Panc1 (cell line): ENCODE measurements around the gene TP53AIP1. TPM values are rescaled to one million over a fixed set of nuclear protein-coding genes. Genes with fewer than 3 reads are reported as not detected.

Source experiments
- ATAC-seq: fragments of 200-7000 bp; cut with Tn5 transposase; 2 replicates; pipeline ENCODE4 v1.9.1; 2020; ENCODE audit warnings: mild to moderate bottlenecking, moderate library complexity
- BruUV-seq: library from RNA; stranded (reverse); fragments of 400-500 nt; replicated peaks from 2 replicates; lab custom pipeline; 2021; lab: Mats Ljungman, UMichigan
- CTCF ChIA-PET: fragments of 300-600 bp; sonication (Branson Sonifier 250); formaldehyde crosslinking; loops from one replicate; lab custom pipeline; 2022; ENCODE audit warnings: antibody characterized with exemption; lab: Charles Lee
- POLR2A ChIA-PET: fragments of 300-600 bp; sonication (Branson Sonifier 250); formaldehyde crosslinking; loops from one replicate; lab custom pipeline; 2022; ENCODE audit warnings: antibody characterized with exemption; lab: Charles Lee
- DNase-seq: peaks from one replicate; pipeline ENCODE4 v3.0.0-alpha.2; 2010; ENCODE audit warnings: low read depth, low spot score
- H3K27ac ChIP-seq: 2 replicates; pipeline ENCODE4 v1.5.1; 2011; ENCODE audit warnings: mild to moderate bottlenecking, low read length, inconsistent platforms
- H3K27me3 ChIP-seq: fragments of 200-500 bp; sonication (Bioruptor generic); 2 replicates; pipeline ENCODE4 v1.6.0; 2014; ENCODE audit warnings: low read length, inconsistent platforms; ENCODE audit not compliant: control insufficient read depth, insufficient read depth
- H3K36me3 ChIP-seq: fragments of 200-500 bp; sonication (Bioruptor generic); 2 replicates; pipeline ENCODE4 v1.5.1; 2014; ENCODE audit warnings: inconsistent platforms, mild to moderate bottlenecking, low read length, moderate library complexity; ENCODE audit not compliant: control insufficient read depth, insufficient read depth
- H3K4me1 ChIP-seq: 2 replicates; pipeline ENCODE4 v1.5.1; 2011; ENCODE audit warnings: inconsistent platforms, mild to moderate bottlenecking, low read length, moderate library complexity; ENCODE audit not compliant: control insufficient read depth, insufficient read depth
- H3K4me3 ChIP-seq, 2 experiments: 2 replicates each; pipeline ENCODE4 v1.5.1; 2011 to 2012; ENCODE audit warnings: low read depth in 2 of 2, low read length in 2 of 2, mild to moderate bottlenecking in 2 of 2, inconsistent platforms in 1 of 2, moderate library complexity in 1 of 2
- H3K9me3 ChIP-seq: fragments of 200-500 bp; sonication (Bioruptor generic); 2 replicates; pipeline ENCODE4 v1.5.1; 2014; ENCODE audit warnings: low read depth, mild to moderate bottlenecking, inconsistent platforms, low read length, moderate library complexity; ENCODE audit not compliant: control insufficient read depth, insufficient read depth
- POLR2AphosphoS5 ChIP-seq: IDR thresholded peaks from 2 replicates; pipeline ENCODE4 v1.6.1; 2012; ENCODE audit warnings: mild to moderate bottlenecking, low read depth, low read length, moderate library complexity
- SIN3A ChIP-seq: IDR thresholded peaks from 2 replicates; pipeline ENCODE4 v1.6.1; 2012; ENCODE audit warnings: low read depth, mild to moderate bottlenecking, low read length, moderate library complexity, borderline replicate concordance; ENCODE audit not compliant: insufficient read depth
- TCF7L2 ChIP-seq: IDR thresholded peaks from 2 replicates; pipeline ENCODE4 v1.6.1; 2011; ENCODE audit warnings: mild to moderate bottlenecking, low read depth, low read length, inconsistent platforms
- in situ Hi-C: cut with HindIII; loops from 2 replicates; pipeline ENCODE4 v1.10.0; 2016; ENCODE audit warnings: low sequenced_read_pairs, low pct_unique_long_range_greater_than_20kb
- intact Hi-C: fragments of 100-400 bp; cut with micrococcal nuclease; formaldehyde crosslinking; loops from one replicate; pipeline ENCODE4 v1.10.0; 2022; ENCODE audit not compliant: unreplicated experiment
- total RNA-seq: library from RNA; stranded (reverse); gene quantifications from one replicate; pipeline ENCODE4 v1.2.1, GENCODE V29; 2021; ENCODE audit not compliant: unreplicated experiment
- TF ChIP-seq, protein P1 (sequence below), 2 experiments: IDR thresholded peaks; 2 replicates each; pipeline ENCODE4 v1.6.1; 2011 to 2012; ENCODE audit warnings: low read depth in 2 of 2, control low read depth in 1 of 2, low read length in 1 of 2, mild to moderate bottlenecking in 1 of 2, moderate library complexity in 1 of 2; ENCODE audit not compliant: insufficient read depth in 1 of 2
- TF ChIP-seq, protein P2 (sequence below): fragments of 450-650 bp; IDR thresholded peaks from 2 replicates; pipeline ENCODE4 v1.5.1; 2017; ENCODE audit warnings: mild to moderate bottlenecking

The TP53AIP1 gene
- total RNA-seq, 1 experiment from 2014 or later = 0.08 TPM

DNA sequence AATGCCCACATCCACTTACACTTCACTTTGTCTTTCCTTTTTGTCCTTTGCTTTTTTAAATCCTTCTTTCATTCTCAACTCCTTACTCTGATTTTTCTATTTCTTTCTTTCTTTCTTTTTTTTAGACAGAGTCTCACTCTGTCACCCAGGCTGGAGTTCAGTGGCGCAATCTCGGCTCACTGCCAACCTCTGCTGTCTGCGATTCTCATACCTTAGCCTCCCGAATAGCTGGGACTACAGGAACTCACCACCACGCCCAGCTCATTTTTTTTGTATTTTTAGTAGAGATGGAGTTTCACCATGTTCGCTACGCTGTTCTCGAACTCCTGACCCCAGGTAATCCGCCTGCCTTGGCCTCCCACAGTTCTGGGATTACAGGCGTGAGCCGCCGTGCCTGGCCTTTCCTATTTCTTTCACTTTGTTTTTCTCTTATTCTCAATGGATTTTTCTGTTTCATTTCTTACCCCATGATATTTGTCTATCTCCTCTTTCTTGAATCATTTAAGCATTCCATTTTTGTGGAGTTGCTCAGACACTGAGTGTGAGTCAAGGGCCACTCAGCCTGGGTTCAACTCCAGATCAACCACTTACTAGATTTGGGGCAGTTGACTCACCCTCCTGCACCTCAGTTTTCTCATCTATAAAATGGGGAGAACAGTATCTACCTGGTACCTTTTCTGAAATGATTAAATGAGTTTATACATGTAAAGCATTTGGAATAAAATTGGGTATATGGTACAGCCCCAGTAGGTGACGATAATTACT, 43.9 kb downstream of the TP53AIP1 start:
- ATAC-seq = no peak
- POLR2A ChIA-PET = no interaction called here

DNA sequence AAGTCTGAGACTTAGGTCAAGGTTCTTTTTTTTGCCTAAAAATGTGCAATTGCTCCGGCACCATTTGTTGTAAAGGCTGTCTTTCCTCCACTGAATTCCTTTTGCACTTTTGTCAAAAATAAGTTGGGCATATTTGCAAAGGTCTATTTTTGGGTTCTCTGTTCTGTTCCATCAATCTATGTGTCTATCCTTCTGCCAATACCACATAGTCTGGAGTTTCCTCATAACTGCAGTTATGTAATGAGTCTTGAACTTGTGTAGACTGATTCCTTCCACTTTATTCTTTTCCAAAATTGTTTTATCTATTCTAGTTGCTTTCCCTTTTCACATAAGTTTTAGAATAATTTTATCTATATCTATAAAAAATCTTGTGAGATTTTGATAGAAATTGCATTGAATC, 44.8 kb downstream of the TP53AIP1 start:
- H3K27me3 ChIP-seq = no peaks in the 10 kb centered on the region; the same call in 1 of the 2 replicates
- no TSS peak for BruUV-seq
- POLR2A ChIA-PET = no interaction called here
- H3K4me1 ChIP-seq = no peaks in the 10 kb centered on the region
- no peaks in the 10 kb centered on the region for H3K36me3 ChIP-seq
- no peak overlapping the region for H3K4me3 ChIP-seq
- no peak for TF ChIP-seq SIN3A
- TF ChIP-seq, protein P1, sequence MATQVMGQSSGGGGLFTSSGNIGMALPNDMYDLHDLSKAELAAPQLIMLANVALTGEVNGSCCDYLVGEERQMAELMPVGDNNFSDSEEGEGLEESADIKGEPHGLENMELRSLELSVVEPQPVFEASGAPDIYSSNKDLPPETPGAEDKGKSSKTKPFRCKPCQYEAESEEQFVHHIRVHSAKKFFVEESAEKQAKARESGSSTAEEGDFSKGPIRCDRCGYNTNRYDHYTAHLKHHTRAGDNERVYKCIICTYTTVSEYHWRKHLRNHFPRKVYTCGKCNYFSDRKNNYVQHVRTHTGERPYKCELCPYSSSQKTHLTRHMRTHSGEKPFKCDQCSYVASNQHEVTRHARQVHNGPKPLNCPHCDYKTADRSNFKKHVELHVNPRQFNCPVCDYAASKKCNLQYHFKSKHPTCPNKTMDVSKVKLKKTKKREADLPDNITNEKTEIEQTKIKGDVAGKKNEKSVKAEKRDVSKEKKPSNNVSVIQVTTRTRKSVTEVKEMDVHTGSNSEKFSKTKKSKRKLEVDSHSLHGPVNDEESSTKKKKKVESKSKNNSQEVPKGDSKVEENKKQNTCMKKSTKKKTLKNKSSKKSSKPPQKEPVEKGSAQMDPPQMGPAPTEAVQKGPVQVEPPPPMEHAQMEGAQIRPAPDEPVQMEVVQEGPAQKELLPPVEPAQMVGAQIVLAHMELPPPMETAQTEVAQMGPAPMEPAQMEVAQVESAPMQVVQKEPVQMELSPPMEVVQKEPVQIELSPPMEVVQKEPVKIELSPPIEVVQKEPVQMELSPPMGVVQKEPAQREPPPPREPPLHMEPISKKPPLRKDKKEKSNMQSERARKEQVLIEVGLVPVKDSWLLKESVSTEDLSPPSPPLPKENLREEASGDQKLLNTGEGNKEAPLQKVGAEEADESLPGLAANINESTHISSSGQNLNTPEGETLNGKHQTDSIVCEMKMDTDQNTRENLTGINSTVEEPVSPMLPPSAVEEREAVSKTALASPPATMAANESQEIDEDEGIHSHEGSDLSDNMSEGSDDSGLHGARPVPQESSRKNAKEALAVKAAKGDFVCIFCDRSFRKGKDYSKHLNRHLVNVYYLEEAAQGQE (IDR thresholded peaks at IDR 0.05; ENCODE audit: insufficient read depth in 1 of 2, low read depth in 2 of 2, low read length in 1 of 2) = no peak
- TF ChIP-seq, protein P2, sequence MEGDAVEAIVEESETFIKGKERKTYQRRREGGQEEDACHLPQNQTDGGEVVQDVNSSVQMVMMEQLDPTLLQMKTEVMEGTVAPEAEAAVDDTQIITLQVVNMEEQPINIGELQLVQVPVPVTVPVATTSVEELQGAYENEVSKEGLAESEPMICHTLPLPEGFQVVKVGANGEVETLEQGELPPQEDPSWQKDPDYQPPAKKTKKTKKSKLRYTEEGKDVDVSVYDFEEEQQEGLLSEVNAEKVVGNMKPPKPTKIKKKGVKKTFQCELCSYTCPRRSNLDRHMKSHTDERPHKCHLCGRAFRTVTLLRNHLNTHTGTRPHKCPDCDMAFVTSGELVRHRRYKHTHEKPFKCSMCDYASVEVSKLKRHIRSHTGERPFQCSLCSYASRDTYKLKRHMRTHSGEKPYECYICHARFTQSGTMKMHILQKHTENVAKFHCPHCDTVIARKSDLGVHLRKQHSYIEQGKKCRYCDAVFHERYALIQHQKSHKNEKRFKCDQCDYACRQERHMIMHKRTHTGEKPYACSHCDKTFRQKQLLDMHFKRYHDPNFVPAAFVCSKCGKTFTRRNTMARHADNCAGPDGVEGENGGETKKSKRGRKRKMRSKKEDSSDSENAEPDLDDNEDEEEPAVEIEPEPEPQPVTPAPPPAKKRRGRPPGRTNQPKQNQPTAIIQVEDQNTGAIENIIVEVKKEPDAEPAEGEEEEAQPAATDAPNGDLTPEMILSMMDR = no peak
- no peak for TF ChIP-seq POLR2AphosphoS5
- no peaks in the 10 kb centered on the region for H3K9me3 ChIP-seq
- ATAC-seq (no peak), DNase-seq (no peak)
- intact Hi-C loops (no loop called here), in situ Hi-C loops (no loop called here)
- no peak overlapping the region for H3K27ac ChIP-seq
- CTCF ChIA-PET = no interaction called here

More for the DNA sequence above, 43.9 kb downstream of the TP53AIP1 start:
- intact Hi-C loops (no loop called here), in situ Hi-C loops (no loop called here)
- no peak overlapping the region for H3K27ac ChIP-seq
- no peak for DNase-seq
- no TSS peak for BruUV-seq
- TF ChIP-seq SIN3A (no peak), TCF7L2 (no peak), POLR2AphosphoS5 (no peak)
- TF ChIP-seq, protein P1 (IDR thresholded peaks at IDR 0.05; ENCODE audit: insufficient read depth in 1 of 2, low read depth in 2 of 2, low read length in 1 of 2) = no peak
- TF ChIP-seq, protein P2 = no peak
- H3K27me3 ChIP-seq = no peaks in the 10 kb centered on the region; the same call in 1 of the 2 replicates
- peaks cover 6% of the 10 kb centered on the region; the same call in 1 of the 2 replicates for H3K4me1 ChIP-seq
- no peaks in the 10 kb centered on the region for H3K9me3 ChIP-seq
- CTCF ChIA-PET = no interaction called here
- no peaks in the 10 kb centered on the region for H3K36me3 ChIP-seq
- H3K4me3 ChIP-seq = no peak overlapping the region
